HG03095 (cell line): ENCODE results near the gene SNORC.
"Not testable (repeated sequence)": the region's sequence is repeated elsewhere in the genome, so short reads cannot be mapped to it uniquely, and the experiment has no call there.

Experiments
- ATAC-seq: cut with Tn5 transposase; IDR thresholded peaks from one replicate; pipeline ENCODE4 v1.9.1; 2021; ENCODE audit warnings: moderate library complexity; ENCODE audit not compliant: unreplicated experiment

The SNORC gene

GRCh38 chr2:232894746-232895145, 24.7 kb downstream of the SNORC start:
- no peak for ATAC-seq

GRCh38 chr2:232896111-232896510, 26.0 kb downstream of the SNORC start:
- no peak for ATAC-seq

DNA sequence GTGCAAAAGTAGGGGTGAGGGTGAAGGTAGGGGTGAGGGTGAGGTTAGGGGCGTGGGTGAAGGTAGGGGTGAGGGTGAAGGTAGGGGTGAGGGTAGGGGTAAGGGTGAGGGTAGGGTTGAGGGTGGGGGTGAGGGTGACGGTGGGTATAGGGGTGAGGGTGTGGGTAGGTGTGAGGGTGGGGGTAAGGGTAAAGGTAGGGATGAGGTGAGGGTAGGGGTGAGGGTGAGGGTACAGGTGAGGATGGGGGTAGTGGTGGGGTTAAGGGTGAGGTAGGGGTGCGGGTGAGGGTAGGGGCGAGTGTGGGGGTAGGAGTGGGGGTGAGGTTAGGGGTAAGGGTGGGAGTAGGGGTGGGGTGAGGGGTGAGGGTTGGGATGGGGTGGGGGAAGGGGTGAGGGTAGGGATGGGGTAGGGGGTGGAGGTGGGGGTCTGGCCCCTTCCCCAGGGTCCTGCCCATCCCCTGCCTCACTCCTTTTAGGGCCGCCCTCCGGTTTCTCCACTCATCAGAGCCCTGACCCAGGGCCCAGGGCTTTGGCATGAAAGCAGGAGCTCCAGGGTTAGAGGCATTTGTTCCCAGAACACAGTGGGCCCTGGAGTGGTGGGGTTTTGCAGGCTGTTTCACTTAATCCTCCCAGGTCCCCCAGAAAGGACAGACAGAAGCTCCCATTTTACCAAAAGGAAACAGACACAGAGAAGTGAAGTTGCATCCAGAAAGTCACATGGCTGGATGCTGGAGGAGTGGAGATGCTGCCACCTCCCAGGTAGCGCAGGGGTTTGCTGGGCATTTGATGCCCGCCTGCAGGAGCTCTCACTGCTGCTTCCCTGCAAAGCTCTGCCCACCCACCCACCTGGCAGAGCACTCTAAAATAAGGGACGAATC, 26.9 kb downstream of the SNORC start:
- ATAC-seq, result no peak

DNA sequence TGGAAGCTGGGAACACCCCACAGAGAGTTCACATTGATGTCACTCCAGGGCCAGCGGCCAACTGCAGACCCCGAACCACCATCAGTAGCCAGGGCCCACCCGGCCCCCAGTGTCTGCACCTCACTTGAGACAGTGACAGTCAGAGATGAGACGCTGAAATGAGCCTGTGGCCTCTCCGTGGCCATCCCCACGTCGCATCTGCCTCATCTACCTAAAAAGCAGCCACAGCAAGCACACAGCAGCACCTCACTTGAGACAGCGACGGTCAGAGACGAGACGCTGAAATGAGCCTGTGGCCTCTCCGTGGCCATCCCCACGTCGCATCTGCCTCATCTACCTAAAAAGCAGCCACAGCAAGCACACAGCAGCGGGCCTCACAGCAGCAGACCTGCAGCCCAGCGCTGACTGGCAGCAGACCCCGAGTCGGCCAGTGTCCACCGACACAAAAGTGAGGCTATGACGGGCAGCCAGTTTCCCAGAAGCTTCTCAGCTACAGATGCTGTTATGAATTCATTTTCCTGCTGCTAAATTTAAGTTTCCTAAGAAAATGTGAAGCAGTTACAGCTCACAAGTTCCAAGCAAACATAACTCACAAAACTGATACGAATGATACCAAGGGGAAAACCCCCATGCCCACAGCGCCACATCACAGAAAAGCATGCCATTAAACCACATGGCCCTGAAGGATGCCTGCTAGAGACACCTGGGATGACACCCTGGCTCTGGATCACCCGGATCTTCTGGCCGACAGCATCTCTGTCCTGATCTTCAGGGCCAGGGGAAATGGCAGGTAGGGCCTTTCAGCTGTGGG, 27.7 kb downstream of the SNORC start:
- ATAC-seq, result no peak

DNA sequence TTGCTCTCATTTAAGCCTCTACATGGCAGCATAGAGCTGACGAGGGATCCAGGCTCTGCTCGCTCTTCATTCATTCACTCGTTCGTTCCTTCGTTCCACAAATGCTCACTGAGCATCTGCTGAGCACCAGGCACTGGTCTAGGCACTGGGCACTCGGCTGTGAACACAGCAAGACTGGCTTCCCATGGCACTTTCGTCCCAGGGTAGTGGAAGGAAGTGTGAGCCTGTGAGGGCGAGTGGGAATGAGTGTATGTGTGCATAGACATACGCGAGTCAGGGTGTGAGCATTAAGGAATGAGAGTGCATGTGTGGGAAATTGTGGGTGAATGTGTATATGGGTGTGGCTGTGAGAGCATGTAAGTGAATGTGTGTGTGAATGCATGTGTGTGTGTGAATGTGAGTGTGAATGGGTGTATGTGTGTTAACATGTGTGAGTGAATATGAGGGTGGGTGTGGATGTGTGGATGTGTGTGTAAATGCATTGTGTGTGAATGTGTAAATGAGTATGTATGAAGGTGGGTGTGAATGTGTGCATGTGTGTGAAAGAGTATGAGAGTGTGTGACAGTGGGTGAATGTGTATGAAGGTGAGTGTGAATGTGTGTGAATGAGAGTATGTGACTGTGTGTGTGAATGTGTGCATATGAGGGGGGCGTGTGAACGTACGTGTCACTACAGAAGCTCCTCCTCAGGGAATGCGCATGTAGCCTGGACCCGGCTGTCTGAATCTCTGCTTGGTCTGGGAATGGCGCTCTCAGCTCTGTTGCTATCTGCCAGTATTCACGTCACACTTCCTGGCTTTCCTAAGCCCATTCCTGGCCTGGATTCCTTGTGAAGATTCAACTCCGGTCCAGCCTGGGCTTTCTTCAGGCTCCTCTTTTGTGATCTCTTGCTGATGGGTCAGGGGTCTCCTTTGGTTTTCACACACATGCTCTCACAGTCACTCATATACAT, 28.8 kb downstream of the SNORC start:
- ATAC-seq, result no peak

DNA sequence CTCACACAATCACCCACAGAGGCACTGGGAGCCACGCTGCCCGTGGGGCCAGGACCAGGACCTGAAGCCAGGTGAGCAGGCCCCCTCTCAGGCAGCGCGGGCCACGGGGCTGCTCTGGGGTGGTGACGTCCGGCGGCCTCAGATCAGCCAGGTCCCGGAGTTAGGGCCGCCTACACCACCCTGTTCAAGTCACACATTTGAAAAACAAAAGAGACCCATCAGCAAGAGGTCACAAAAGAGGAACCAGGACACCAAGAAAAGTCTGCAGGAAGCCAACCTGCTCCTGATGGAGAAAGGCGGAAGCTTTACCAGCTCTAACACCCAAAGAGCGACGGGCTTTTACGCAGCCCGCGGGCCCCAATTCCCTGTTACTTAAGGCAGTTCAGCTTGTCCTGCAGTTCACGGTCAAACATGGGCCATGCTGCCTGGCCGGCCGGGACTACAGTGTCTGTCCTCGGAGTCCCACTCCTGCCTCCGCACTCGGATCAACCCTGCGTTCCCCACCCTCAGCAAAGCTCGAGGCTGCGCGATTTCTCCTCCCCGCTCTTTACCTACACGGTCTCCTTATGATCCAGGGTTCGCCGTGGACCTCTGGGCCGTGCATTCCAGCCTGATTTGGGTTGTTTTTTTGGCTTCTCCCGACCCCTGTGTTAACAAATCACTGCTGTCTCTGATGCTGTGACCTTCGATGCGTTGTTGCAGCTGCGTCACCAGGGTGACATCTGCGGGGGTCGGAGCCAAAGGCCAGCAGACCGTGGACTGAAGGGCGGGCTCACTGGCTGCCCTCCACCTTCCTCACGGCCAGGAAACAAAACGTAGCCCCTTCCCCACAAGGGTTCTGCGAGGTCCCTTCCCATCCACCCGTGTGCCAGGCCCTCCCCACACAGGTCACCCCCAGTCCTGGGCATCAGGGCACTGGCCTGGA, 31.0 kb downstream of the SNORC start:
- ATAC-seq, result no peak

GRCh38 chr2:232901736-232902578, 31.9 kb downstream of the SNORC start:
- ATAC-seq, result no peak

DNA sequence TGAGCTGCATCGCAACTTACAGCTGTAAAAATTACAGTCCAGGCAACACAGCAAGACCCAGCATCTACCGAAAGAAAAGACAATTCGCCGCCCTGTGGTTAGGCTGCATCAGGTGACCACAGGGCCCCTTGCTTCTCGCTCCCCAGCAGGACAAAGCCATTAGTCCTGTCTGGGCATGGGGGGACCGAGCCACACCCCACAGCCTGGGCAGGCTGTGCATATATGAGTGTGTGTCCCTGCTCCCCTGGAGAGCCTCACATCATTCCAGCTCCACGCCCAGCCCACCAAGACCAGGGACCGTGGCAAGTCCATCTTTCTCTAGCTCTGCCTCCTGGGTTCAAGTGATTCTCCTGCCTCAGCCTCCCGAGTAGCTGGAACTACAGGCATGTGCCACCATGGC, 33.9 kb downstream of the SNORC start:
- no peak for ATAC-seq

GRCh38 chr2:232906867-232907717, 37.0 kb downstream of the SNORC start:
- ATAC-seq, result not testable (repeated sequence)

DNA sequence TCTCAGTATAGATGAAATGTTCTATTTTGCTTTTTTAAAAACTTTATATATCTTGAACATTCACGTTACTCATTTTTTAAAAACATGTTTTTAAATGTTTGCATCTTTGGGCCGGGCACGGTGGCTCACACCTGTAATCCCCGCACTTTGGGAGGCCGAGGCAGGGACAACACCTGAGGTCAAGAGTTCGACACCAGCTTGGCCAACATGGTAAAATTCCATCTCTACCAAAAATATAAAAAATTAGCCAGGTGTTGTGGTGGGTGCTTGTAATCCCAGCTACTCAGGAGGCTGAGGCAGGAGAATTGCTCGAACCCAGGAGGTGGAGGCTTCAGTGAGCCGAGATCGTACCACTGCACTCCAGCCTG, 37.6 kb downstream of the SNORC start:
- not testable (repeated sequence) for ATAC-seq

DNA sequence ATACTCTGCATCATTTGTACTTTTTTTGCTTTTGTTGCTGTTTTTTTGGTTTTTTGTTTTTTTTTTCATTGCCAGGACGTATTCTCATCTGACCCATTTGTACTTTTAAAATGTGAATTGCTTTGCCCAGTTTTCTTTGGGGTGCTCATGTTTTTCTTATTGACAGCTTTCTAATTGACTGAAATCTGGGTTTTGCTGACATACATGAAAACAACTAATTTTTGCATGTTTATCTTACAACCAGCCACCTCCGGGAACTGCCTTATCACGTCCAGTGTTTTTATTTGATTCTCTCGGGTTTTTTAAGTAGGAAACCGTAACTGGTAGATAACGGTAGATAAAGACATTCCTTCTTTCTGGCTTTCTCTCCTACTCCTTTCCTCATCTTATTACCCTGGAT, 38.6 kb downstream of the SNORC start:
- no peak for ATAC-seq

DNA sequence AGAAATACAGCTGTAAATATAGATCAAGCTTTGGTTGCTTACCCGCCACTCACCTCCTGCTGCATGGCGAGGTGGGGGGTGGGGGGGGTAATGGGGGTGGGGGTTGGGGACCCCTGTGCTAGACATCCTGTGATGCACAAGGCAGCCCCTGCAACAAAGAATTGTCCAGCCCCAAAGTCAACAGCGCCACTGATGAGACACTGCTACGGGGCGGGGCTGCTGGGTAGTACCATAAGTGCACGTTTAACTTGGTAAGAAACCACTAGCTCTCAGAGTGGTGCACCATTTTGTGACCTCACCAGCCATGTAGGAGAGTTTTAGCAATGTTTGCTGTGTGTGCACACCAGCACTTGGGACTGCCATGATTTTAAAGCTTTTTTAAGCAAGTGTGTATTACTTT, 40.3 kb downstream of the SNORC start:
- no peak for ATAC-seq

DNA sequence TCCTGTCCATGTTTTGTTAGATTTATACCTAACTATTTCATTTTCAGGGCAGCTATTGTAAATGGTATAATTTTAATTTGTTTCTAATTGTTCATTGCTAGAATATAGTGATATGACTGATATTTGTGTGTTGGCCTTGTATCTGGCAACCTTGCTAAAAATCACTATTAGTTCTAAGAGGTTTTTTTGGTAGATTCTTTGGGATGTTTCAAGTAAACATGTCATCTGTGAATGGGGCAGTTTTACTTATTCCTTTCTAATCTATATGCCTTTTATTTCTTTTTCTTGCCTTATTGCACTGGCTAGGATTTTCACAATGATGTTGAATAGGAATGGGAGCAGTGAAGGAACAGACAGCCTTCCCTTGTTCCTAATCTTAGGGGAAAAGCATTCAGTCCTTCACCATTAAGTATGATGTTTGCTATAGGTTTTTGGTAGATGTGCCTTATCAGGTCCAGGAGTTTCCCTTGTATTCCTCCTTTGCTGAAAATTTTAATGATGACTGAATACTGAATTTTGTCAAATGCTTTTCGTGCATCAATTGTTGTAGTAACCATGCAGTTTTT, 41.7 kb downstream of the SNORC start:
- no peak for ATAC-seq

GRCh38 chr2:232913903-232914302, 43.8 kb downstream of the SNORC start:
- ATAC-seq, result no peak

- no peak for ATAC-seq
These were observed 49.1 kb downstream of the SNORC start for GRCh38 chr2:232919141-232919540.

DNA sequence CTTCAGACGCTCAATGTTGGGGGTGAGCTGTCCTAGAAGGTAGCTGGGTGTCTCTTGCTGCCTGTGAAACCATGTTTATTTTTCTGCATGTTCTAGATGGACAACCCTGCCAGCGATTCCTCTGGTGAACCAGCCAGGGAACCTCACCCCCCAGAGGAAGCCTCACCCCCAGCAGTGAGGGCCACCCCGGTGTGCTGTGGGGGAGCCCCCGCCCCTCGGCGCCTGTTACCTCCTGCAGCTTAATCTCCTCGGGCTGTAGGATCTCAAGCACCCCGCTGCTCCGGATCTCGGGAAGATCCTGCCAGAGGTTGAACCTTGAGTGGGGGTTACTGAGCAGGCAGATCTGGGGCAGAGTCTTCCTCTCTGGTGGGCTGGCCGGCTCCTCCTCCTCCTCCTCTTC, 50.0 kb downstream of the SNORC start:
- ATAC-seq, result no peak

DNA sequence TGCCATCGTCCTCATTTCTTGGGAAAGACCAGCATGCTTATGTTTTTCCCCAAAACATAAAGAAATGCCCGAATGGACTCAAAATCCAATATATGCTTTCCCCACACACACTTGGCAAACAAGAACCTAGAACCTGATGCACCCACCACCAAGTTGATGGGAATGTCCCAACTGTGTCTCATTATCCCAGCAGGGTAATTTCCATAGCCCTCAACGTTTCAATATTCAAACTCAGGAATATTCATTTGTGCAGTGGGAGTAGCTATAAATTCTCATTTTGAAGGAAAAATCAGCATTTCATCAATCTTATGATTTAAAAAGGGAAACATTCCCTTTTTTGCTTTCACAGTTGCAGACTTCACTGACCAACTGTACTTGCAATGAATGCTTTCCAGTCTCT, 50.7 kb downstream of the SNORC start:
- ATAC-seq, result no peak

- no peak for ATAC-seq
These were observed 54.4 kb downstream of the SNORC start for GRCh38 chr2:232924433-232924832.
